KBM-7 (cell line): ENCODE data around the gene EDAR.

Source experiments
- DNase-seq: peaks from one replicate; pipeline ENCODE4 v3.0.0-alpha.2; 2015
- in situ Hi-C: fragments of 300-500 bp; cut with MboI; formaldehyde crosslinking; loops from 2 replicates; pipeline ENCODE4 v1.14.3; 2020; ENCODE audit warnings: low sequenced_read_pairs, low pct_unique_long_range_greater_than_20kb, mixed read lengths

EDAR gene

DNA sequence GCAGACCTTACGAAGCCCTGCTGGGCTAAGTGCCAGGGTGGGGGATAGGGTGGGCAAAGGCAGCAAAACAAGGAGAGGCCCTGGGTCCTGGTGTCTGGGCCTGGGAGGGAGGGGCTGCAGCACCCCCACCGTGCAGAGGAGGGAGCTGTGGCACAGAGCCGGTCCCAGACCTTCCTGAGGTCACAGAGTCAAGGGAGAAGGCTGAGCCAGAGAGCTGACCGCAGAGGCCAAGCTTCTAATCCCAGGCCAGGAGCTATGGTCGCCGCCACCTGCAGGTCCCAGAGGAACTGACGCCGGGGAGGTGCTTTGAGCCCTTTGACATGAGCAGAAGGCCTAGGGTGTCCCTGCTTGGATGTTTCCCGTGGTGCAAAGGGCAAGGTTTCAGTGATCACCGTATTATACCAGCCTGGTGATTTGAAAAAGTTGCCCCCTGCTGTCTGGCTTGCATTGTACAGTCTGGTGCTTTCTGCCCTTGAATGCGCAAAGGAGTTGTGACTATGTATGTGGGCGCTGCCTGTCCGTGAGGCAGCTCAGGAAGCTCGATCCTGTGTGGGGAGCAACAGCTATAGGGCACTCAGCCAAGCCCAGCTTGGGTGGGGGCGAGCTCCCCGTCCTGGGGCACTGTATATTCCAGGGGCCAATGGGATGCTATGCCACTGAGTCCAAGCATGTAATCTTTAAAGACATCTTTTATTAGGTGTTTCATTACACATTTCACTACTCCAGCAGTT lies 44.3 kb downstream of the EDAR start:
- DNase-seq: no peak
- in situ Hi-C loops: no loop called here

DNA sequence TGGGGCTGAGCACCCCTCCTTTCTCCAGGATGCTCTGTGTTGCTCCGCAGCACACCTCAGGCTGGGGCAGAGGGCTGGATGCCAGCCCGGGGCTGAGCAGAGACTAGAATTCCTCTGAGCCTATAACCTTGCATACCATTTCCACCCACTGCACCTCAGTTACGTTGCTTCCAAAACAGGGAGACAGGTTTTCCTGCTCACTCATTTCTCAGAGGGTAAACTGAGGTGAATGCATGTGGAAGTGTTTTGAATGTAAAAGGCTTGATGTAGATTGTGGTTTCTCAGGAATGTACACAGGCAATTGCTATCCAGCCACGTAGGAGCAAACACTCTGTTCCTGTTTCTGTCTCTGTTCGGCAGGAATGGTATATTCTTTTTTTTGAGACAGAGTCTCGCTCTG lies 45.3 kb downstream of the EDAR start:
- in situ Hi-C loops: no loop called here
- DNase-seq: no peak

DNA sequence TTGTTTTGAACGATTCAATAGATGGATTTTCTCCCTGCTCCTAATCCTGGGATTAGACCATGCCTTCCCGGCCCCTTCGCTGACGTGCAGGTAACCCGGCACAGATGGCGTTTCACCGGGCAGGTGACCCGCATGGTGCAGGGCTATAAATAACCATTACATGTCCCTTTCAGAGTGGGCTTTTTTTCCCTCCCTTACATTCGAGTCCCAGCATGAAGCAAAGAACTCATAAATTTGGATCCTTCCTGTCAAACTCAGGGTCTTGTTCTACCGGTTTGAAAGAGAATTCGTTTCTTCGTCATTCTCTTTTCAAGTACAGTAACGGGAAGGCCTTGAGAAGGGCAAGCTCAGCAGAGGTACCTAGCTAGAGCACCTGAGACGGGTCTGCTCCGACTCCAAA lies 46.1 kb downstream of the EDAR start:
- in situ Hi-C loops: no loop called here
- DNase-seq: no peak

DNA sequence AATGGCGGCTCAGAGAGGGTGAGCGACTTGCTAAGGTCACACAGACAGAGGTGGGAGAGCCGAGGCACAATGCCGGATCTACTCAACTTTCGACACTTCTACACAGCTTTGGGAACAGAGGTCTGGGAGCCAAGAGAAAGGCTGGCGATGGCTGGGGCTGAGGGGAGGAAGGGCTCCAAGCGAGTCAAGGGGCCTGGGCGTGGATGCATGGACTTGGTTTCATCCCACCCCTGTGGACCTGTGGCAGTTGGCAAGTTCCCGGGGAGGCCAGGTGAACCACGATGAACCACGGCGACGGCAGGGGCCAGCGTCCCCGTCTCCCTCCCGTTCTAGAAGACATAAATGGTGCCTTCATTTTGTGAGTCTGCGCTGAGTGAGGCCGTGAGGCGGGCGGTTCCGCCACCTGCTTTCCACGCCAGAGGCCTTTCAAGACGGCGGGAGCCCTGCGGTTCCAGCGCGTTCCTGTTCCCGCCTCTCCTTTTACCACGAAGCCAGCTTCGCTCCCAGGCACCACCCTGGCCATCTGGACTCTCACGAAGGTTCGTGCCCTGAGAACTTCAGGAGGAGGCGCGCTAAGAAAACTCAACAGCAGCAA lies 46.7 kb downstream of the EDAR start:
- no peak for DNase-seq
- in situ Hi-C loops: no loop called here

DNA sequence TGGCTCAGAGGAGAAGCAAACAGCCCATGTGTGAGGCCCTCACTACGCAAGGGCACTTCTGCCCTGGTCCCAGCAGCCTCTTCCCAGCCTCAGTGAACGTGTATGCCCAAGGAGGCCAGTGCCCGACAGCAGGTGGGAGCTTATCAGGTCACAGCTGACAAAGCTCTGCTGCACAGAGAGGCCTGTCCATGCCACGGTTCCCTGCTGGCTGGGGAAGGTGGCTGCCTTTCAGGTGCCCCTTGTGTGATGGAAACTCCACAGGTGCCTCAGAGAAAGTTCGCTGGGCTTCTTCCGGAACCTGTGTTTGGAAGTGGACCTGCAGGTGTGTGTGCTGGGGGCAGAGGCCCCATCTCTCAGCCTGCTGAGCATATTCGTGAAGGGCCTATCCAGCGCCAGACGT lies 47.3 kb downstream of the EDAR start:
- in situ Hi-C loops: no loop called here
- no peak for DNase-seq

DNA sequence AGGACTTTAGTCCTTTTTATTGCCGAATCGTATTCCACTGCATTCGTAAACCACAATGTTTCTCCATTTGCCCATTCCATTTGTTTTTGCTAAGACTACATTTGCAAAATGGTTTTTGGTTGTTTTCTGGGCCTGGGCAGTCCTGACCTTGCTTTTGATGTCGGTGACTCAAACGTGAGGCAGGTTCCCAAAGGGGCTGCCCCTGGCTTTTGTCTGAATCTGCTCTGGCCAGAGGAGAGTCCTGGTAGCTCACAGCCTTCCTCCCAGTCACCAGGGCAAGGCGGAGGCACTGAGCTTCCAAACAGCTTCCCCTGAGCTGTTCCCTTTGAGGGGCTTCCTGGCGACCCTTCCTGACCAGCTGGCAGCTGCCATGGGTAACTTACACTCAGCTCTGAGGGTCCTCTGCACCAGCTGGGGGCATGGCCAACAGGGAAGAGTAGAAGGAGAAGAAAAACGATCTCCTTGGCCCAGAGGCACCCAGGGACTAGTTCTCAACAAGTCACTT lies 47.8 kb downstream of the EDAR start:
- in situ Hi-C loops: no loop called here
- no peak for DNase-seq

DNA sequence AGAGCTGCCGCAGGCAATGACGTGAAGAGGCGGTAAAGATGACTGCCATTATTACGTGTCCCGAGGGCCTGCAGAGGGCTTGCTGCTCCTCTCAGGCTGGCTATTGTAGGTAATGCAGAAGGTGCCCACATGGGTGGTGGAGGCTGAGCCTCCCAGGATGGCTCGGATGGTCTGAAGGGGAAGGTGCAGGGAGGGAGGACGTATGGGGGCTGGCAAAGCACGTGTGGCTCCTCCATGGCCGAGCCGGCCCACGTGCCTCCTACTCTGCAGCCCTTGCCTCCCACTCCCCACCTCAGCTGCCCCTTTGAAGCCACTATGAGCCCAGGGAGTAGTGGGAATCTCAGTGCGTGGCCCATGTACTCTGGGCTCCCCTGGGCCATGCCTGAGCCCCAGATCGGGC lies 48.9 kb downstream of the EDAR start:
- no peak for DNase-seq
- in situ Hi-C loops: no loop called here

DNA sequence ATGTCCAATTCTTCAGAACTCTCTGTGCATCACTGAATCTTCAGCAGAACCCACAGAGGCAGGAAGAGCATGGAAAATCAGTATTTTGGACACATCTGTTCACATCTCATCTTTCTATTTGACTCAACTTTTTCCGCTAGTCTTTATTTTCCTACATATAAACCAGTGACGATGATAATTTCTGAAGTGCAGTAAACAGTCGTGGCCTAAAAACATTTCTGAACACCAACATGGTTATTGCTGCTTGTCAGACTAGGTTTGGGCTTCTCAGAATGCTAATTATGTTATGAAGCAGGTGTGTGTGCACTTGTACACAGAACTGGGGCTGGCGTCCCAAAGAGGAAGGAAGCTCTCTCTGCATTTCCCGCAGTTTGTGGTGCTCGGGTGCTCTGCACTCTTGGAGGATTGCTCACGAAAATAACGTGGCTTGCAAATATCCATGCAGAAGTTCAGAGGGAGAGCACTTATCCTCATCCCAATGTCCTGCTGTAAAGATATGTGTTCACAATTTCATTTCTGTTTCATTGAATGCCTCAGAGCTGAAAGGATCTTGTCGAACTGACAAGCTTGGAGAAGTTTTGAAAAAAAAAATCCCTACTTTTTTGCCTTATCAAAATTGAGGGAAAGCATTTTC lies 50.8 kb downstream of the EDAR start:
- DNase-seq: no peak
- in situ Hi-C loops: no loop called here

DNA sequence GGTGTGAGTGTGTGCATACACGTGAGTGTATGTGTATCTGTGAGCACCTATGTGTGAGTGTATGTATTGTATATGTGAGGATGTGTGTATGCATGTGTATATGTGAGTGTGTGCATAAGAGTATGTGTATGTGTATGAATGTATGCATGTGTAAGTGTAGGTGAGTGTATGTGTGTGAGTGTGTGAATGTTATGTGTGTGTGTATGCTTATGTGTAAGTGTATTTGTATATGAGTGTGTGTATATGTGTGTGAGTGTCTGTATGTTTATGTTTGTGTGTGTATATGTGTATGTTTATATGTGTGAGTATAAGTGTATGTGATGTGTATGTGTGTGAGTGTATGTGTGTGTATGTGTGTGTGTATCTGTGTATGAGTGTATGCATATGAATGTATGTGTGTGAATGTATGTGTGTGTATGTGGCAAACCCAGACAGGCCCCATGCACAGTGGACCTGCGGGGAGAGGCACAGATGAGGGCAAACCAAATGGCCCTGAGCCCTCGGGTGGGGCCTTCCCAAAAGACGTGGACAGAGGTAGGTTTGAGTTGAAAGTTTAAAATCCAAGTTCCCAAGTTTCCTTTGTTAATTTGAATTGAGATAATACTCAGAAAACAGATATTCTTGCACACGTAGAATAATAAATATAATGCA lies 51.5 kb downstream of the EDAR start:
- in situ Hi-C loops: no loop called here

DNA sequence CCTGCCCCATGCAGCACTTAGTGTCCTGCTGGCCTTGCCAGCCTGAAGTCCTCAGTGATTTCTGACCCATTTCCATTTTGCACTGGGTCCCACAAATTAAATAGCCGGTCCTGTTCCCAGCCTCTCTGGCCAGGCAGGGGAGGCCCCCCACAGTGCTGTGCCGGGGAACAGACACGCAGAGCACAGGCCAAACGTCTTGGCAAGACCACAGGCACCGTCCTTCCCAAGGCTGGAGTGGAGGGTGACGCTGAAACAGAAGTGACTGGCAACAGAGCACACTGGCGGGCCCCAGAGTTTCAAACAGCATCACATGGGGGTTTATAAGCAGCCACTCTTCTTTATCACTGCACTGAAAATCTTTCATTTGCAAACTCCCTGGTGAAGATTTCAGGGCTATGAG lies 52.2 kb downstream of the EDAR start:
- in situ Hi-C loops: no loop called here
- no peak for DNase-seq

More for the DNA sequence above, 51.5 kb downstream of the EDAR start:
- DNase-seq: no peak

DNA sequence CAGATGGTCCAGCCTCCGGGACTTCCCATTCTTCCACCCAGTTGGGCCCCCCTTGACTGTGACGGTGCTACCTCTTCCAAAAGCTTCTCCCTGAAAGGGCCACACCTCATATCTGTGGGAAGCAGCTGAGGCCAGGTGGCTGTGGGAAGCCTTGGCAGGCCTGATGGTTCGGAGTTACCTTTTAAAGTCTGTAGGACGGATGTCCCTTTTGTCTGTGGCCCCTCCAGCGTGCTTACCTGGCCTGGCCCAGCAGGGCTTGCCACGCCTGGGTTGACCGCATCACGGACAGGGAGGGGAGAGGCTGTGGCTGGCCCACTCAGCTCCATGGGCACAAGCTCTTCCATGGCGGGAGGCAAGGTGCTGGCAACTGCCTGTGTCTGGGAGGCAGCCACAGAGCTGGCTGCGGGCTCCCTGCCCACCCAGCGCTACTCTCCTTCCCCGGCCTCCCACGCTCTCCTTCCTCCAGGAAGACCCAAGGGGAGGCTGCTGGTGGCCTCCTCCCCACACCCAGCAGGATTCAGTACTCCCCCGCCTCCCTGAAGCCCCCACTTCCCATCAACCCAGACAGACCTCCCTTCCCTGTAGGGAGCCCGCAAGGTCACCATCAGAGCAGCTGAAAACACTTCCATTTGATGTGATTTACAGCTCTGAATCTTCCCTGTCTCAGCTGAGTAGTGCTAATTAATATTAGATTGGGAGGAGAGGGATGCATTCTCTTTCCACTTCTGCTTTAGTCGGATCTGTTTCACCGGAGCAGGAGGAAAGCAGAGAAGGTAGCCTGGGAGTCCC lies 52.8 kb downstream of the EDAR start:
- in situ Hi-C loops: no loop called here
- no peak for DNase-seq

DNA sequence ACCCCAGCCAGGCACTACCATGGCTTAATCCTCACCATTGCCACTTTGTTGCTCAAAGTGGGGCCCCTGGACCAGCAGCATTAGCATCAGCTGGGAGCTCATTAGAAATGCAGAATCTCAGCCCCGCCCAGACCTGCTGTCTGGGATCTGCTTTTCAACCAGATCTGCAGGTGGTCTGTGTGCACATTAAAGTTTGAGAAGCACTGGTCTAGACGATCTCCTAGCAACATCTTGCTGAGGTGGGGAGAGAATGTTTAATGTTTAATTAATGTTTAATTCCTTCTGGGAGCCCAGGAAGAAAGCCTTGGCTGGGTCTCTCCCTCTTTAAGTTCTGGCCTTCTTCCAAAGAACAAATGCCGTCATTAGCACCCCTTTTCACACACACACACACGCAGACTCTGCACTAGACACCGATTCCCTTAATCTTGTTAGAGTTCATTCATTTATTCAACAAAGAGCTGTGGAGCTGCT lies 53.7 kb downstream of the EDAR start:
- in situ Hi-C loops: no loop called here
- no peak for DNase-seq

DNA sequence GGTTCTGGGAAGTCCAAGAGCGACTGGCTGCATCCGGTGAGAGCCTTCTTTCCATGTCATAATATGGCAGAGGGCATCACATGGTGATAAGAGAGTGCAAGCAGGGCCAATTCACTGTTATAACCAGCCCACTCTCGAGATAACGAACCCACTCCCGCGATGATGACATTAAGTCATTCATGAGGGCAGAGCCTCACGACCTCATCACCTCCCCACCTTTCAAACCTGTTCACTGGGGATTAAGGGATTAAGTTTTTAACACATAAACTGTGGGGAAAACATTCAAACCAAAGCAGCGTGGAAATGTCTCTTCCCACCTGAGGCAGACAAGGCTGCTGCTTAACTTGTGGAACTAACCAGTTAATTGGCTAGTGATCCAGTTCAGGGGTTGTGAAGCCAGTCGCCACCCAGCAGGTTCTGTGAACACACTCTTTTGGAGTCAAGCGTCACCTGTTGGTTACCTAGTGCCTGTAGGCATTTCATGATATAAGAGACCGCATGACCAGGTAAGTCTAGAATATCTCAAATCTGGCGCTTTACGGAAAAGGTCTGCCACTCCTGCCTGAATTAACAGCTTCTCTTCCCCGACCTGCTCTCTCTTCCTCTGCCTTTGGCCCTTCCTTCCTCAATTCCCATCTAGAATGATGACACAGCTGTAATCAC lies 54.3 kb downstream of the EDAR start:
- DNase-seq: no peak
- in situ Hi-C loops: no loop called here

DNA sequence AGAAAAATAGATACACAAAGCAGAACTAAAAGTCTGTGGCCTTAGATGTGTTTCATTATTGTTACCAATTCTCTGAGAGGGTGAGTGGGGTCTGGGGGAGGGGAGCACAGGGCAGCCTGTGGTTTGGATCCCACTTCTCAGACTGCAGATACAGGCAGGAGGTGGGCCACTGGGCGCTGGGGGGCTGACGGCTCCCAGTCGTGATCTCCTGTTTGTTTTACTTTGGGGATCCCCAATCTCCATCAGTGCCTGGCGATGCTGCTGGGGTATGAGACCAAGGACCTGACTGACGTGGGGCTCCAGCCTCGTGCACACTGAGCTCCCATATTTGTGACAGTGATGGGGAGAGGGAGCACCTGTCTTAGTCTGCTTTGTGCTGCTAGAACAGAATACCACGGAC lies 54.9 kb downstream of the EDAR start:
- in situ Hi-C loops: no loop called here
- DNase-seq: no peak

DNA sequence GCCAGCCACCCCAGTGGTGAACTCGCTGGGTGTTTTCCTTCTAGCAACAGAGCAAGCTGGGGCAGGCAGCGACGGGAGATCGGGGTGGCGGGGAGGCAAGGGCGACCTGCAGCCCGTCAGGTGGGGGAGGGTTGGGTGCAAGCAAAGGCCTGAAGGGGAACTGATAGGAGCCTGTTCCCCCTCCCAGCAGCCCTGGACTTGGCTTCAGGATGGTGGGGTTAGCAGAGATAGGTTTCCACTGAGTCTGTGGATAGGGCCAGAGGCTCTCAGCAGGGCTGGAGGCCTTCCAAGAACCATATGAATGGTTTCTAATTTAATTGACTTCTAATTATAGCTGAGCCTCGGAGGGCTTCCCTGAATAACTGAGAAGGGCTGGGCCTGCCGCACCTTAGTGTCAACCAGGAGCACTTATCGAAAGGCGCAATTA lies 55.3 kb downstream of the EDAR start:
- in situ Hi-C loops: no loop called here
- no peak for DNase-seq

DNA sequence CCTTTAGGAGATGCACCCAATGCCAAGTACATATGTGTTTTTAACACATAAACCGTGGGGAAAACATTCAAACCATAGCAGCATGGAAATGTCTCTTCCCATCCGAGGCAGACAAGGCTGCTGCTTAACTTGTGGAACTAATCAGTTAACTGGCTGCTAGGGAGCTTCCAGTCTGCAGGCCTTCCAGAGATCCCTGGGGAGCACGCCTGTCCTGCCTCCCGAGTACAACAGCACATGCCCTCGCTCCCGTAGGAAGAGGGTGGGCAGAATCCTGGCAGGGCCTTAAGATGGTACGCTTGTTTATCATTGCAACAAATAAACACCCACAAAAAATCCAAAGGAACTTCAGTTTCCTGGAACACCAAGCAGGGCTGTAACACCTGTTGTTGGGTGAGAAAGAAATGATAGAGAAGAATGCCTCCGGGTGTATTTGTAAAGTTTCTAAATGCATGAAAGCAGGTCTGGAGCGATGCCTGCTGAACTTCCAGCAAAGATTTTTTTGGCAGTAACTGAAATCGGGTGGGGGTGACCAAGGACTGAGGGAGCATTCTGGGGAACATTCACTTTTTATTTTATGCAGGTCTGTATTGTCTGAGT lies 56.2 kb downstream of the EDAR start:
- in situ Hi-C loops: no loop called here
- DNase-seq: no peak

DNA sequence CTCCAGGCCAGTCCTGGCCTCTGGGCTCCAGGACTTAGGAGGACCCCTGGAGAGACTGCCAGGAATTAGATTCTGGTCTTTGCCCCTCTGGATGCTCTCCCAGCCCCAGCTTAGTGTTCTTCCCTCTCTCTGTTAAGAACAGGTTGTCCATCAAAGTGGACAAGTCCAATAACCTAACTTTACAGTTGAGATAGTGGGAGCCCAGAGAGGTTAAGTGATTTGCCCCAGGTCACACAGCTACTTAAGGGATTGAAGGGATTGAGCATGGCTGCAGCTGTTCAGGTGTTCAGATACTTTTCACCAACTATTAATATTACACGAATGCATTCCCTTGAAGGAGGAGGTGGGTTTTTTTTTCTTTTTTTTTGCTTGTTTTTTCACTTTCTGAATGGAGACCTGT lies 57.6 kb downstream of the EDAR start:
- DNase-seq: no peak
- in situ Hi-C loops: no loop called here

DNA sequence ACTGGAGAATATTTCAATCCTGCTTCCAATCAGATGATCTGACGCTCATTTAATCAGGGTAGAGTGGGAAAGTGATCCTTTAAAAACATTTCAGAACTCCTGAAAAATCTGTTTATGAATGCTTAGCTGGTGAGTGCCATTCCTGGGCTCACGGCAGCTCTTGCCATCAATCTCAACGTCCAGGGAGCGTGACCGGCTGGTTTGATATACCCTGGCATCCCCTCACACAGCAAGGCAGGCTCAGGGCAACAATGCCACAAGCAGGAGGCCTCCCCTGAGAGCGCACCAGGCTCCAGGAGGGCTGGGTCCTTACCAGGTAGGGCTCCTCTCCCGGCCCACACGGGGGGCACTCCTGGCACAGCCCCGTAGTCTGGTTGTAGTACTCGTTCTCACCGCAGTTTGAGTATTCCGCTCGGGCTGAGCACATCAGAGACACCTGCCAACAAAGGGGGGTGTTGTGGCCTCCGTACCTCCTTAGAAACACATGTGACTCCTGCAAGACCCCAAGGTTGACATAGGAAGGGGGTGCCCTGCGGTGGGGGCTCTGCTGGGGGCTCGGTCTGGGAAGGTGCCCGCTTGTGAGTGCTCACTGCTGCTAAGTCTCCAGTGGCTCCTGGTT lies 59.1 kb downstream of the EDAR start:
- in situ Hi-C loops: no loop called here
- DNase-seq: no peak
